ENCODE measurements around the gene NEK6.
A peak's percentile ranks its signal among the peaks of the same experiment; 100 is the strongest.

Gene NEK6

DNA sequence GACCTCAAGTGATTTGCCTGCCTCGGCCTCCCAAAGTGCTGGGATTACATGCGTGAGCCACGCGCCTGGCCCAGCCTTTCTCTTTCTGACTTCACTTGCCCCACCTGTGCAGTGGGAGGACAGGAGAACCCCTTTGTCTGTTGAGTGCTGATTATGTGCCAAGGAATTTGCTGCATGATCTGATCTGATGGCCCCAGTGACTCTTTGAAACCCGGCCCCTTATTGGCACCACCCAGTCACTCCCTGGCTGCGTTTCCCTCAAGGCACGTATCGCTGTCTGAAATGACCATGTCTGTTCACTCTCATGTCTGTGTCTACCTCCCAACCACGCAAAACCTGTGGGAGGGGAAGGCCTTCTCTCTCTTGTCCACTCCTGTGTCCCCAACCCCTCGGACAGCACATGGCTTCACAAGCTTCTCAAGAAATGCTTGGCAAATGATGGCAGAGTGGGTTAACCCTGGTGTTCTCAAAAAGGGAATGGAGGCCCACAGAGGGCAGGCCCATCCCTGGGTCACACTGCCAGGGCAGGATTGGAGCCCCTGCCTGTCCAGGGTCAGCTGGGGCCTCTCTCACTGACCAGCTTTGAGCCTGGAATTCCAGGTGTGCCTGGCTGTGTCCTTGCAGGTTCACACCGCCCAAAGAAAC lies 21.9 kb downstream of the NEK6 start:
- DNase-seq (ENCODE audit: low read depth) = no peak

DNA sequence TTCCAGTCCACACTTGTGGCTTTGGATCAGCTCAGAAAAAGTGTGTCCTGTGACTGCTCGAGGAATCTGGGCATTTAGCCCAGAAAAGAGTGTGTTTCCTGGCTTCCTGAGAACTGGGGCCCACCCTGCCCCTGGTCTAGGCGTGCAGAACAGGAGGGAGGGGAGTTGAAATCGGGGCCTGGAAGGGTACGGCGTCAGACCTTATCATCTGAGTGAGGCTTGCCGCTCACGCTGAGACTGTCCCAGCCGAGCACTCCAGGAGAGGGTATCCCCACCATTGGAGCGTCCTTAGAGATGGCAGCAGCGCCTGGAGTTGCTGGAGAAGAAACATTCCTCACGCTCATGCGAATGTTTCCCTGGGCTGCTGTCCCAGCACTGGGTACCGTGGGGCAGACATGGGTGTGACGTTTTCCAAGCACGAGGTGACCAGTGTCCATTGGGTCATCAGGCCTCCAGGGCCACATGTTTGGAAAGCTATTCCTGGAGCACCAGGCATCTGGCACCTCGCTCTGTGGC lies 22.5 kb downstream of the NEK6 start:
- DNase-seq (ENCODE audit: low read depth) = no peak

- DNase-seq (ENCODE audit: low read depth) = no peak
Measured at GRCh38 chr9:124281931-124282371, 24.2 kb downstream of the NEK6 start.

DNA sequence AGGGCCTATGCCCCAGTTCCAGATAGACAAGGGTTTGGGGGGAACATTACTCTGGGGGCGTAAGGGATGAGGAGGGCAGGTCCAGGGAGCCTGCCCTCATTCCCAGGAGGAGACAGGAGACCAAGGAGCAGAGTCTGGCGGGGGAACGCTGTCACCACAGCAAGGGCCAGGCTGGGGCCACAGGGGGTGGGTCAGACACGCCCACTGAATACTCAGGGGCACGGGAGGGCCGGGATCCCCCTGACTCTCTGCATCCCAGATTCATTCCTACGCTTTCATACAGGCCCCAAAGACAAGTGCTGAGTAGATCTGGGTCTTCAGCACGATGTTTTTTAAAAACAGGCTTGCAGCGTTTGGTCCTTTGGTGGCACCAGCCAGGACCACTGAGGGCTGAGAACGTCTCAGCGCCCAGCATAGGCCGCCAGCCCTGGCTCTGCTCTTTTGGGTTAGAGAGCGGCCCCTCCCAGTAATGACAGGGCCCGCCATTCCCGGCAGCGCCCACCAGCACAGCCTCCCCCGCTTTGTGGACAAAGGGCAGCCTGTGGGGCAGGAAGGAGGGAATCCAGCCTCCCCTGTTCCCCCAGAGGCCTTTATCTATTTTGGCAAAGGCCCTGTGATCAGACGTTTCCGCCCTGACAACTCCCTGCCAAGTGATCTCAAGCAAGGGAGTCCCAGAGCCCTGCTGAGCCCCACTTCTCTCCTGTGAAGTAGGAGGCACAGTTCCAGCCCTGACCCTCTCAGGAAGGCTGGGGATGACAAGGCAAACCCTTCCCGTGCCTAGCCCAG lies 24.9 kb downstream of the NEK6 start:
- DNase-seq (ENCODE audit: low read depth) = no peak

DNA sequence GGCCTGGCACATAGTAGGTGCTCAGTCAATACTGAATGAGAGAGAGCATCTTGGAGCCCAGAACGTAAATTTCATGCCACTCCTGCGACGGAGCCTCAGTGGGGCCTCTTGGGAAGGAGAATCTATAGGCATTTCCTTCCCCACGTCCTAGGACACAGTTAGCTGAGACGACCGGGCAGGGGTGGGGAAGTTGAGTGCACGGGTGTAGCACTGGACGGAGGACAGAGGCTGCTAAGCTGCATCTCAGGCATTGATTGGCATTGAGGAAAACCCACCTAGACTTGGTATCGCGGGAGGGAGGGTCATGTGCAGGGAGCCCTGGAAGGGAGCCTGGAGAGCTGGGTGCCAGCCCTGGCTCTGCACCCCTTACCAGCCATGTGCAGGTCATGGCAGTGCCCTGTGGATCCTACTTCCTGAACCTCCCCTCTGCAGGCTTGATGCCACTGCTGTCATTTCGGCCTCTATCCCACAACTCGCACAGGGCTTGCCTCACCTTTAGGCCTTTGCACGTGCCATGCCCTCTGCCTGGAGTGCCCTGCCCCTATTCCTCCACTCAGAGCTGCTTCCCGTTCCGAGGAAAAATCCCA lies 25.6 kb downstream of the NEK6 start:
- no peak for DNase-seq (ENCODE audit: low read depth)

DNA sequence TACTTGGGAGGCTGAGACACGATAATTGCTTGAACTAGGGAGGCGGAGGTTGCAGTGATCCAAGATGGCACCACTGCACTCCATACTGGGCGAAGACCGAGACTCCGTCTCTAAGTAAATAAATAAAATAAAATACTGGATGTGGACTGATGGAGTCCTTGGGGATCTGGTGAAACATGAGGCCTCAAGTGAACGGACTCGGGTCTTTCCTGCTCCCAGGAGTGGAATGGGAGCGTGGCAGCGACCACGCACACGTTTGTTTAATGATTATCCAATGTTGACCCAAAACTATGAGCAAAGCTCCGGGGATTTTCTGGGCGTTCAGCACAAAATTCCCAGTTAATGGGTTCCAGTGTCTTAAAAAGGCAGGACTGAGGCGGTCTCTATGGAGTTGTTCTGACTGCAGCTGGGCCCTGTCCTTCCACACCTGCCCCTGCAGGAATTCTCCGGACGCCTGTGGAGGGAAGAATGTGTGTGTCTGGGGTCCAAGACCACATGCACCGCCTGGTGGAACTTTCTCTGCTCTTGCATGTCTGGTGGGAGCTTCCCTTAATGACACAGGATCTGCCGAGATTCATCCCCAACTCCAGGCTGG lies 26.6 kb downstream of the NEK6 start:
- DNase-seq (ENCODE audit: low read depth) = no peak

DNA sequence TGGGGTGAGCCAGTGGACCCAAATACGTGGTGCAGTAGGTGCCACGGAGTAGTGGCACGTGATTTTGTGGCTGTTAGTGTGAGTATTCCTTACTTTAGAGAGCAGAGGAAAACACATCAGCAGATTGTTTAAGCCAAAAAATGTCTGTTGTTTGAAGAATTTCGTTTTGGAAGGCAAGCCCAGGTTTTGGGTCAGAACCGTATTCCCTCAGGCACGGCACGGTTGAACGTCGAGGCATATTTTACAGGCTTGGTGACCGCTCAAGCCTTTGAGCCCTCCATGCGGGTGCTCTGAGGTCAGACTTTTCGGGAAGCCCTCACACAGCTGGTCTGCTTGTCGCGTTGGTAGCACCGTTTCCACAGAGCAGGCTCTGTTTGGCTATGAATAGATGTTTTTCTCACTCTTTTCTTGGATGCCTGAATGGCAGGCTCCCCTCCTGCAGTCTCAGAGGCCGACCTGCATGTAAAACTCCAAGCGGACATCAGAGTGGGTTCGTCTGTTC lies 27.2 kb downstream of the NEK6 start:
- no peak for DNase-seq (ENCODE audit: low read depth)

DNA sequence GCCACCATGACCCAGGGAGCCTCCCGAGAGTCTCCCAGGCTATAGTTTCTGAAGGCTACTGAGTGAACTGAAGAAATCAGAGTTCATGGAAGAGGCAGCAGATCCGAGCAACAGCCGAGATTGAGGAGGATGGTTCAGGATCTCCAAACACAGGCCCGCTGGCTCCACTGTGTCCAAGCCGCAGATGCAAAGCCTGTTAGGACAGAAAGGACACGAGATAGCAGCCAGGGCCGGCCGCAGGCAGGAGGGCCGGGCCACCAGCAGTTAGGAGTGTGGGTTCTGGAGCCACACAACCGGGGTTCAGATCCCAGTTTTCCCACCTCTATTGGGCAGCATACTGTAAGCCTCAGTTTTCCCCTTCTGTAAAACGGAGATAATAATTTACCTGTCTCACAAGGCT lies 27.7 kb downstream of the NEK6 start:
- no peak for DNase-seq (ENCODE audit: low read depth)

DNA sequence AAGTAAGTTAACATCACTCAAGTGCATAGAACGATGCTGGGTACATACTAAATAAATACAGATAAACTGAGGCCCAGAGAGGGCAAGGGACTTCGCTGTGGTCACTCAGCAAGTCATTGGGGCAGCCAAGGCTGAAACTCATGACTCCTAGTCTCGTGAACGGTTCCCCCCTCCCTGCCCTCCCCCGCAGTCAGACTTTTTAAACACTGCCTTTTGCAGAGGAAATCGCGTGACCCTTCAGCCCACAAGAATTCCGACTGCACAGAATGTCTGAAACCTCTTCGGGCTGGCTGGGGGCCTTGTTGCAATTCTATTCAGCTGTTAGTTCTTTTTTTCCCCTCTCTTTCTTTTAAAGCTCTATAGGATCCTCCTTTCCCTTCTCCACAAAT lies 28.1 kb downstream of the NEK6 start:
- DNase-seq (ENCODE audit: low read depth) = peak; percentile 11

DNA sequence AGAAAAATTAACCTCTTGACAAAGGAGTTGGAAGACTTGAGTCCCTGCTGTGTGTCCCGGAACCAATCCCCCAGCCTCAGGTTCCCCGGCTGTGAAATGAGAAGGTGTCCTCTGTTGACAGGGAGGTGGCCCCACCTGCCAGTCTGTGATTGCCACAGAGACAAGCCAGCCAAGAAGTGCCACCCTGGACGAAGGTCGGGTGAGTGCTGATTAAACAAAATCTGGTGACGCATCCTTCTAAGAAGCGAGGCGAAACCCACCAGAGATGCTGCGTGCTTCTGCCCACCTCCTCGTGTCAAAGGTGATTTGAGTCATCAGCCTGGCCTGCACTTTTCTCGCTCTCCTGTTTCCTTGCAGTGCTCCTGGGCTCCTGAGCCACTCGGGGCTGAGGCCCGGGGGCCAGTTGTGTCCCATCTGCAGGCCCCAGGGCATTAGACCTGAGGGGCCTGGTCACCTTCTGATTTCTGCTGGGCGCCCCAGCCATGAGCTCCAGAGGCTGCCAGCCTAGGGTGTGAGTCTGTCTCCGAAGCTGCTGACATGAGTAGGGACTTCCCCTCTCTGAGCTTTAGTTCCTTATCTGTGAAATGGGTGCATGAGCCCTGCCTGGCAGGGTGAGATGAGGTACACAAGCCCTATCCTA lies 28.7 kb downstream of the NEK6 start:
- DNase-seq (ENCODE audit: low read depth) = peak; percentile 6

GRCh38 chr9:124290053-124290591 lies 32.4 kb downstream of the NEK6 start:
- DNase-seq (ENCODE audit: low read depth) = no peak

DNA sequence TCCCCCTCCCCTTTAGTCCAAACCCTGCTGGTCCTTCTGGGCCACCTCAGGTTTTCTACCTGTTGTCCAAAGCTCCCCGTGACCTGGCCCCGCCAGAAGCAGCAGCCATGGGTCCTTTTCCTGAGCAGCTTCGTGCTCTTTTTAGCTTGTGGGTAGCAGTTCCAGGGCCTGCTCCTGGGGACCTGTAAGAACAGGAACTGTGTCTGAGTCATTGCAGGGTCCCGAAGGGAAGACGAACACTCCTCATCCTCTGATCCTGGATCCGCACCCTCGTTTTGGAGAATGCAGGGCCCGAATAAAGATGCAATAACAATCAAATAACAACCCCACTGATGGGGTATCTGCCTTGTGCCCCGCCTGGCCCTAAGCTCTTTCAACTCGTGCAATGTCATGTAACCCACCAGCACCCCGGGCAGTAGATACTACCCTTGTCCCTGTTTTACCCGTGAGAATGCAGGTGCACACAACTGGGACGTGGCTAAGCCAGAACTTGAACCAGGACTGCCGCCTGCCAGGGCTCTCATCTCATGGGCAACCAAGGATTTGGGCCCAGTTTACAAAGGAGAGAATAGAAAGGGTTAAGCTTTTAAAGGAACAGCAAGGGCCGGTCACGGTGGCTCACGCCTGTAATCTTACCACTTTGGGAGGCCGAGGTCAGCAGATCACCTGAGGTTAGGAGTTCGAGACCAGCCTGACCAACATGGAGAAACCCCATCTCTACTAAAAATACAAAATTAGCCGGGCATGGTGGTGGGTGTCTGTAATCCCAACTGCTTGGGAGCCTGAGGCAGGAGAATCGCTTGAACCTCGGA lies 33.2 kb downstream of the NEK6 start:
- DNase-seq (ENCODE audit: low read depth) = no peak

DNA sequence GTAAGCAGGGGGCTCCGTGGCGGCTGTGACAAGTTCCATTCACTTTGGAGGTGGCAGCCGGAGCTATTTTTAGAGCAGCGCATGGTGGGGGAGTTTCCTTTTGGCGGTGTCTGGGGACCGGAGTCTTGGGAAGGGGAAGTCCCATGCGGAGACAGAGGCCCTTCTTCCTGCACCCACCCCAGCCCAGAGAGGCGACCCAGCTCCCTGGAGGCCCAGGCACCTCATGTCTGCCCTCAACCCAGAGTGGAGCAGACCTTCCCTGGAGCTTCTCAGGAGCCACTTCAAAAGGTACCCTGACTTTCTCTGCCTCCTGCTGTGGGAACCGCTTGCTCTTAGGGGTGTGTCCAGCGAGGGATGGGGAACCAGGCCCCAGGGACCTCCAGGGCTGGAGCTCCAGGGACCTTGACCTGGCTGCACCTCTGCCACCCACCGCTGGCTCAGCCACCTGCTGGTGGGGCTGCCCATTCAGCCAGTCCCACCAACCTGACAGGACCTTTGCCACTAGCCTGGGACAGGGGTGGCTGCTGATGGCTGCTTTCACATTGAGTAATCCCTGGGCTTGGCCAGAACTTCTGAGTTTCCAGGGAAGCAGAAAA lies 34.1 kb downstream of the NEK6 start:
- DNase-seq (ENCODE audit: low read depth) = no peak

GRCh38 chr9:124292696-124293593 lies 35.2 kb downstream of the NEK6 start:
- no peak for DNase-seq (ENCODE audit: low read depth)

DNA sequence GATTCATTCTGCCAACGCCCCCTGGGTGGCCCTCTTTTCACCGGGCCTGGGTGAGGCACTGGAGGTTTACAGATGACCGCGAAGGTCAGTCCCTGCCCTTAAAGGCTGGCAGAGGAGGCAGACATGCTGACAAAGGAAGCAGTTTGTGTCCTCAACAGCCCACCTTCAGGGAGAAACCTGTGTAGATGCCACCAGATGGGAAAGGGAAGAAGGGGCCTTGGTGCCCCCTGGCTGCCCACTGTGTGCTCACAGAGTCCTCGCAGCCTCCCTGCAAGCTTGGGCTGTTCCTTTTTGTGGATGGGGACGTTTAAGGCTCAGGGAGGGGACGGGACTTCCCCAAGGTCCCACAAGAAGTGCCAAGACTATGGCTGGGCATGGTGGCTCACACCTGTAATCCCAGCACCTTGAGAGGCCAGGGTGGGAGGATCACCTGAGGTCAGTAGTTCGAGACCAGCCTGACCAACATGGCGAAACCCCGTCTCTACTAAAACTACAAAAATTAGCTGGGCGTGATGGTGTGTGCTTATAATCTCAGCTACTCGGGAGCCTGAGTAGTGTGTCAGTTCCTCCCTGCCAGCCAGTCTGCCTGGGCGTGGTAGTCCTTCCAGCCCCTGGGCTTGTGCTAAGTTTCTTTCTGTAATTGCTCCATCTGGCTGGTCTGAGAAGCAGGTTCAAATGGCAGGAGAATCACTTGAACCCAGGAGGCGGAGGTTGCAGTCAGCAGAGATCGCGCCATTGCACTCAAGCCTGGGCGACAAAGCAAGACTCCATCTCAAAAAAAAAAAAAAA lies 36.2 kb downstream of the NEK6 start:
- DNase-seq (ENCODE audit: low read depth) = no peak

DNA sequence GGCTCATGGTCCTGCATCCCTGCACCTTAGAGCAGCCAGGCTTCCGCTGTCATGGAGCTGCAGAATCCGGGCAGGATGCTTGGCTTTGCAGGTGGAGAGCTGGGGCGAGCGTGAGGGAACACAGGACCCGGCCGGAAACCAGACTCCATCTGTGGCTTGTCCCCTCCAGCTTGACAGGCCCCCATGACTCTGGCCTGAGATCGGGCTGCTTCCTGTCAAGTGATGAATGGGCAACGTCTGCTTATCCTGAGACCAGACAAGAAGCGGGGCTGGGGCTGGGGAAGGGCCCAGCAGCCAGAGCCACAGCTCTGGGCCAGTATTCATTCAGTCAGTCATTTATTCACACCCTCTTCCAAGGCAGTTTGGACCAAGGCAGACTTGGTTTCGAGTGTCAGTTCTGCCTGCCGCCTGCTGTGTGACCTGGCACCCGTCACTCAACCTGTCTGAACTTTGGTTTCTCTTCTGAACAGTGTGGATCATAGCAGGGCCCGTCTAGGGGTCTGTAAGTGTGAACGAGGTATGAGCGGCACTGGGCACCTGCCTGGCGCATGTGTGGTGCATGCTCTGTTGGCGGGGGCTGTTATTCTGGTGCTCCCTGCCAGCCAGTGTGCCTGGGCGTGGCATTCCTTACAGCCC lies 37.5 kb downstream of the NEK6 start:
- DNase-seq (ENCODE audit: low read depth) = no peak

GRCh38 chr9:124296094-124296493 lies 38.3 kb downstream of the NEK6 start:
- no peak for DNase-seq (ENCODE audit: low read depth)
